GM21447 (cell line): ENCODE measurements around the gene POU2AF1.

Source experiments
- ATAC-seq: cut with Tn5 transposase; IDR thresholded peaks from one replicate; pipeline ENCODE4 v1.9.1; 2021; ENCODE audit not compliant: unreplicated experiment

The POU2AF1 gene

DNA sequence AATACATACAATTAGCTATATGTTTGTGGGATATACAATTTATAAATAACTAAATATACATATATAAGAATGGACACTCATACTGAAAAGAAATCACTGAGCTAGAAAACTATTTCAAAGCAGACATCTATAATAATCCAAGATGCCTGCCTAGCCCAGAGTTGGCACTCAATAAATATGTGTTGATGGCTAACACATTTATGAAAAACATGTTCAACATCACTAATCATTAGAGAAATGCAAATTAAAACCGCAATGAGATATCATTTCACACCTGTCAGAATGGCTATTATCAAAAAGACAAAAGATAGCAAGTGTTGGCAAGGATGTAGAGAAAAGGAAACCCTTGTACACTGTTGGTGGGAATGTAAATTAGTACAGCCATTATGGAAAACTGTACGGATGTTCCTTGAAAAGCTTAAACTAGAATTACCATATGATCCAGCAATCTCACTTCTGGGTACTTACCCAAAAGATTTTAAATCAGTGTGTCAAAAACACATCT, 29.8 kb downstream of the POU2AF1 start:
- no peak for ATAC-seq

GRCh38 chr11:111348147-111348546, 30.9 kb downstream of the POU2AF1 start:
- ATAC-seq = no peak

GRCh38 chr11:111347723-111348115, 31.4 kb downstream of the POU2AF1 start:
- no peak for ATAC-seq

- ATAC-seq = no peak
Measured at GRCh38 chr11:111347002-111347722, 31.9 kb downstream of the POU2AF1 start.

DNA sequence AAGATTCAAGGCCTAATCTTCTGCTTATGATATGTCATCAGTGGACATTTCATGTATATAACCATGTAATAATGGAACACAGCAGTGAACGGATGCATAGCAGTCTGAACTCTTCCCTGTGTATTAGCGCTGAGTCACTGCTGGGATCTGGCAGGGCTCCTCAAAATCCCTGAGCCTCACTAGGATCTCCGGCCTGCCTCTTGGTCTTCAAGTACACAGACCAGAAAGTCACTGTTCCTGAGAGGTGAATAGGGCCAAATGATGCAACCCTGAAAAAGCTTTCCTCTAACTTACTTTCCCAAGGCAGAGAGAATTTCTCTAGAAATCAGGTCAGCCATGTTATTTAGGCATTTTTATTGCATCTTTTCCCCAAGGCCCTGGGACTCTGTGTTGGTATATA, 35.0 kb downstream of the POU2AF1 start:
- ATAC-seq = no peak

DNA sequence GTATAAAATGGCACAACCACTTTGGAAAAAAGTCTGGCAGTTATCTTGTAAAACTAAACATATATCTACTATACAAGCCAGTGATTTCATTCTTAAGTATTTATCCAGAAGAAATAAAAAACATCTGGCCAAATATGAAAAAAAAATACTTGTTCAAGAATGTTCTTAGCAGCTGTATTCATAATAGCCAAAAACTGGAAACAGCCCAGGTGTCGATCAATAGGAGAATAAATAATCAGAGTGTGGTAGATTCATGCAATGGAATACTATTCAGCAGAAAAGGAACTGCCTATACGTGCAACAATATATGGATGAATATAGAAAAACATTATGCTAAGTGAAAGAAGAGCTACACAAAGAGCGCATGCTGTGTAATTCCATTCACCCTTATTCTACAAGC, 36.7 kb downstream of the POU2AF1 start:
- ATAC-seq = no peak

DNA sequence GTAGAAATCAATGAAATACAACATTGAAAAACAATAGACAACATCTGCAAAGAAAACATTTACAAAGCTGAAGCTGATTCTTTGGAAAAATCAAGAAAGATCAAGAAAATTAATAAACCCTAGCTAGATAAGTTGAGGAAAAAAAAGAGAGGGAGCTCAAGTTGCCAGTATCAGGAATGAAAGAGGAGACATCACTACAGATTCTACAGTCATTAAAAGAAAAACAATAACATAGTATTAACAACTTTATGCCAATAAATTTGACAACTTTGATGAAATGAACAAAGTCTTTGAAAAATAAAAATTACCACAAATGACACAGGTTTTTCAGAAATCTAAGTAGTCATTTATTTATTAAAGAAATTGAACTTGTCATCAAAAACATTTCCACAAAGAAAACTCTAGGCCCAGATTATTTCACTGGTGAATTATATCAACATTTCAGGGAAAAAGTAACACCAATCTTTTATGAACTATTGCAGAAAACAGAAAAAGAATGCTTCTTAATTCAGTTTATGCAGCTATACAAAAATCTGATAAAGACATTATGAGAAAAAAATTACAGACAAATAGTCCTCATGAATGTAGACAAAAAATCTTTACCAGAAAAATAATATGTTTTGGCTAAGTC, 39.2 kb downstream of the POU2AF1 start:
- ATAC-seq = no peak

- no peak for ATAC-seq
Measured at GRCh38 chr11:111336582-111337256, 42.4 kb downstream of the POU2AF1 start.

GRCh38 chr11:111336062-111336461, 43.0 kb downstream of the POU2AF1 start:
- no peak for ATAC-seq

- no peak for ATAC-seq
Measured at GRCh38 chr11:111335549-111335948, 43.5 kb downstream of the POU2AF1 start.

GRCh38 chr11:111334532-111335502, 44.3 kb downstream of the POU2AF1 start:
- no peak for ATAC-seq

DNA sequence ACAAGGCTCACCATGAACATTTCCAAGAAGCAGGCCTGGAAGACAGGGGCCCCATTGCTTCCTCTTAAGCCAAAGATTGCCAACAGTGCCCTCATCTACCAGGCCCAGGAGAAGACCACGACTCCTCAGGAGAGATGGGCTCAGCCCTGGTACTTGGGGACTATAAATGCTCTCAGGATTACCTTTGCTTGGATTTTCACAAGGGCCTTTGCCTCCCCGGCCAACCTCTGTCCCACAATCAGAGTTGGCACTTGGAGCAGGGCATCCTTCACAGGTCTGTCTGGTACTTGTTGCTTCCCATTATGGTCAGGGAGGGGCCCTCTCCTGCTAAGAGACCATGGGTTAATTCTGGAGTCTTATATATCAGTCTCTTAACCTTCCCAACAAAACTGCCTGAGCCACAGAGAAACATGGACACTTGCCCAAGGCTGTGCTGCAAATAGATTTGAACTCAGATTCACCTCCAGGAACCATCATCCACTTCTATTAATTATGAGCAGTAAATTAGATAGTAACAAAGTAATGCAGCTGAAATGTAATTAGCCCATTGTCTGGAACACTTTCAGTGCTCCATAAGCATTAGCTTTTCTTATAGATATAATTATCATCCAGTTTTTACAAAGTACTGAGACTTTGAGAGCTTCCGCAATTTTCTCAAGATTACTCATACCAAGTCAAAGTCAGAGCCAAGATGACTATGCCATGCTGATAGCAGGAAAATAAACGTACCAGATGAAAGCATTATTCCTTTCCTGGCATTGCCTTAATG, 47.2 kb downstream of the POU2AF1 start:
- ATAC-seq = no peak

GRCh38 chr11:111330234-111330893, 48.7 kb downstream of the POU2AF1 start:
- ATAC-seq = no peak

DNA sequence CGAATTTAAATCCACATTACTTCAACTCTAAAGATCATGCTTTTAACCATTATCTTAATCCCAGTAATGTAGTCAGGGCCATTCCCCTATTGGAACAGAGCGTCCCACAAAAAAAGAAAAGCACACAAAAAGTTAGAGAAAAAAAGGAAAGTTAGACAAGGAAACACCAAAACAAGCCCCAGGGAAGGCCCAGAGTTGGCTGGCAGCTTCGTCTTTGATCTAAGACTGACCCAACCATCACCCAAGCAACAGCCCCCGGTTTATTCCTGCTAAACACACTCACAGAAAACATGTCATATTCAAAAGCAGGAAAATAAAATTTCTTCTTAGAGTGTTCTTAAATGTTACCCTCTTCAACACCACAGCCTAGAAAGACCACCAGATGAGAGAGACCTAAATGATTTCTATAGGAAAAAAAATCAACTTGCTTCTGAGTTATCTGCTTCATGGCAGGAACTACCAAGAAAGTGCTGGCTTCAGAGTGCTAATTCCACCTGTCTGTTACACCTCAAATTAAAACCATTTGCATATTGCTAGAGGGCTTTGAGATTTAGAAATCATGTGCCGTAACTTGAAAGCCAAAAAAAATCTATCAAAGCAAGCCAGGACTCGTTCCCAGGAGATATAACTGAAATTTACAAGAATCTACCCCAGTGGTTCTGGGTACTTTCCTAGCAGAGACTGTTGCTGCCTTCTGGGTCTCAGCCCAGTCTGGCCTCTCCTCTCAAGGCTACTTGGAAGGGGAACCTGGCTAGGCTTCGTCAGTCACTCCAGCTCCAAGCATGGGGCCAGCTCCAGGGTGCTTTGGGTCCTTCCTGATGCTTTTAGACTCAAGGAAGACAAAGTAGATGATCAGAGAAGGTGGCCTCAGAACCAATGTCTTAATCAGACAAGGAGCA, 49.5 kb downstream of the POU2AF1 start:
- no peak for ATAC-seq

DNA sequence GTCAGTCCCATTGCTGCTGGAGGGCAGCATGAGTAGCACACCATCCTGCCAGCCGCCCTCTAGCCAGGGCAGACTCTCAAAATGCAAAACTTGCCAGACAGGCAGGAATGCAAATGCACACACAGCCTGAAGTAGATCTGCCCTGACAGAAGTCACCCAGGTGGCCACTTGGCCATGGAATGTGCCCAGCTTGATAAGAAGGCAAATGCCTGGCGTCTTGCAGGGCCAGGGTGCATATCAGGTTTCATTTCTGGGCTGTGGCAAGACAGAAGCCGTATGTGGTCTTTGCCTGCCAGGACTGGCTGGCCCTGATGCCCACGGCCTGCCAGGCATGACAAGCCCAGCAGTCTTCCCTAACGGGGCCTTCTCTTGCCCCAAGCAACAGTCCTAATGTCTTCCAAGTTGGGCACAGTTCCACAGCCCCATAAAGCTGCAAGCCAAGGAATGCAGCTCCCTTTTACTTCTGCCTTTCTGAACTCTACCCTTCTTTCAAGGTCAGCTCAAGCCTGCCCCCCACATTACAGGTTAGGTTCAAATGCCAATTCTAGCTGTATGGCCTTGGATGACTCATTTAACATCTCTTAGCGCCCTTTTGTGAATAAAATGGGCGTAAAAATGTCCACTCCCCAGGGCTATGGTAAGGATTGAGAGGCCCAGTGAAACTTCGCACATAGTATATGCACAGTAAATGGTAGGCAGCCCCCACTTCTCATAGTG, 51.0 kb downstream of the POU2AF1 start:
- no peak for ATAC-seq

DNA sequence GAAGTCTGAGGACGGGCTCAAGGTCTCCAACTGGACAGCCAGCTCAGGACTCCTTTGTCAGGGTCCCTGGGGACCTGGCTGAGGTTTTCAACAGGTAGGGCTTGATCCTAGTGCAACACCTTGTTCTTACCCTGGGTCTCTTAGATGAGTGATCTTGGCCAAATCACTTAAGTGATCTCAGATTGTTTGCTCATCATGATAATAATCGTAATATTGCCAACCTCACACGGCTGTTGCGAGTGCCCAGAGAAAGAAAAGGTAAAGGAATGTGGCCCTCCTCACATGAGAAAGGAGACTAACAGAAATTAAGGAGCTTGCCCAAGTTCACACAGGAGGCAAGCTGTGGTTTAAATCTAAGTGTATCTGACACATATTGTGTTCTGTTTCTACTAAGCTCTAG, 52.3 kb downstream of the POU2AF1 start:
- ATAC-seq = no peak

- ATAC-seq = no peak
Measured at GRCh38 chr11:111325259-111325658, 53.8 kb downstream of the POU2AF1 start.

DNA sequence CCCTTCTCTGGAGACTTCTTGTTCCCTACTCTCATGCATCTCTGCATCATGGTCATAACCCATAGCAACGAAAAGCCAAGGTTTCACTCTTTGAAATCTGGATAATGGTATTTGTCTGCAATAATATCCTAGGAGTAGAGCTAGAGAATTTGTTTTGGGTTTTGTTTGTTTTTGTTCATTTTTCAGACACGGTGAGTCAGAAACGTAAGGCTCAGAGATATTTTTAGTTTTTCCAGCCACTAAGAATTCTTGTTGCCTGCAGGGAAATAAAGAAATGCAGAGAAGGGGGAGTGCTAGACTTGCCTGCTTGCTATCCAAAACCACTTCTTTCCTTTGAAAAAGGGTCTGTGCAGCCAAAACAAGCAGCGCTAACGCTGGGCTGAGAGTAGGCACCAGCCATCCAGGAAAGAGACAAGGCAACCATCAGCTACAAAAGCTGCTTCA, 54.8 kb downstream of the POU2AF1 start:
- ATAC-seq = no peak
